GM19468 (cell line): ENCODE data around the gene NTNG1.
"Not testable (repeated sequence)": the region's sequence is repeated elsewhere in the genome, so short reads cannot be mapped to it uniquely, and the experiment has no call there.

Source experiments
- ATAC-seq: cut with Tn5 transposase; IDR thresholded peaks from one replicate; pipeline ENCODE4 v1.9.1; 2021; ENCODE audit warnings: mild to moderate bottlenecking, moderate library complexity, moderate number of reproducible peaks; ENCODE audit not compliant: unreplicated experiment; ENCODE audit errors: extremely low read depth

The NTNG1 gene

DNA sequence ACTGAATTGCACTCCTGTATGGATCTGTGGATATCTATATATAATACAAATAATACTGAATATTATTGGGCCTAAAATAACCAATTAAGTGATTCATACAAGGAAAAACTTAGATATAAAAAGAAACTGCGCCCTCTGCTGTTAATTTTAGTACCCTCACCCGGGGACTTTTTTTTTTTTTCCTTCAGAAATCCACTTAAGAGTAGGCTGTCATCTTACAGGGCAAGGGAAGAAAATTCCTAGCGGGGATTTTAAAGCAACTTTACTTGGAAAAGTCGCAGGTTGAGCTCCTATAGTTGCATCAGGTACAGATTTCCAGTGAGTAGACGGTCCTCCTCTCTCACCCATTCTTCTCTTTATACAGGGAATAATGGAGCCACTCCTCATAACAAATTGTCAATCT, 1.3 kb downstream of the NTNG1 start:
- no peak for ATAC-seq

DNA sequence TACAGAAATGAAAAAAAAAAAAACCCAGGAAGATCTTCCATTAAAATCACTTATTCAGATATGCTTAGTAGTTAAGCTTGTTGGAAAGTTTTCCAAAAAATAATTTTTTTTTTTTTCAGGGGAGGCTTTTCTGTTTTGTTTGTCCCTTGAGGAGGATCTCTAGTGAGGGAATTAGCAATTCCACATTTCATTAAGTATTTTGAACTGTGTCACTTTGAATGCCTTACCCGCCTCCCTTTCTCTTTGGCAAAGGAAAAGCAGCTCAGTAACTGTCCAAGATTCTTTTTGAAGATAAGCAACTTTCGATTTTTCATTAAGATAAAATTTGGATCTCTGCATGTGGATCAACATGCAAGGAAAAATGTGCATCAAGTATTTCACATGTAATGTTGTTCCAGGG, 1.8 kb downstream of the NTNG1 start:
- ATAC-seq = no peak

DNA sequence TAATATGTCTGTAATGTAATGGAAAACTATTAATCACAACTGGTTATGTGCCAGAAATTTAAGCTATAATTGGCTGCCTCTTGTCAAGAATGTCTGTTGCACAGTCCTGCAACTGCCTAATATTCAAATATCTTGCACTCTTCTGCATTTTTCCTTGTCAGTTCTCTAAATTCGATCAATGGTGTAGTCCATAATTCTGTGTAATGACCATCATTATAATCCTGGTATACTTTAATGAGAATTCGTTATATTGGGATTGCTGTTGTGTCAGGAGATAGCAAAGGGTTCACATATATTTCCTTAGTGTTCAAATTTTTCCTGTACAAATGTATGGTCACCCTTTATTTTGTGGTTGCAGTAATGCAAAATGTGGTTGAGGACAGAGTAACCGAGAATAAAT, 4.8 kb downstream of the NTNG1 start:
- ATAC-seq = no peak

DNA sequence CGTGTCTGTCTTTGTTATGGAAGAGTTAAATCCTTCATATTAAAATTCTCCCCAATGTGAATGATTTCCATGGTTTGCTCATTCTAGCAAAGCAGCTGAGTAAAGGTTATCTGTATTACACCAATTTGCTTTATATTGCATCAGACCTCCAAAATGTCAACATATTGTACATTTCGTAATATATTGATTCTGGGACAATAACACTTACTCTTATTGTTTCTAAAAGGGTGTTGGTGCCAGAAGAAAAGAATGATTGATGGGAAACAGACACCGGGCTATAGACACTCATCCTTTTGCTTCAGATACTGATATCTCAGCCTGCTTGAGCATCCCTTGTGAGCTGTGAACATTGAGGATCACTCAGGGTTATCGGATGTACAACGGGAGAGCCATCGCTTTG, 7.0 kb downstream of the NTNG1 start:
- no peak for ATAC-seq

DNA sequence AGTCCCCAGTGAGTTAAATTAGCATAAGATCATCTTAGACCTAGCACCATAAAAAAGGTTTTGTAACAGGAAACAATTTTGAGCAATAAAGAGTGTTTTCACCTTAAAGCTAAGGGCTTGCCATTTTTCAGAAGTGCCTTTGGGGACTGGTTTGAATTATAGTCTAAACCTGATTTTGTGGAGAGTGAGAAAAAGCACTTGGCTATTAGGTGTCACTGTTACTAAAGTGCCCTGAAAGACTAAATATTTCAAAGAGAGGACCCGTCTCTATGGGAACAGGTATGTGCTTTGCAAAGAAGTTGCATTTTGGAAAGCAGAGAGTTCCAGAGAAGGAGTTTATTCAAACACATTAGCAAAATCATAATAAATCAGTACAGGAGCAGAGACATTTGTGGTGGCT, 9.1 kb downstream of the NTNG1 start:
- ATAC-seq = no peak

DNA sequence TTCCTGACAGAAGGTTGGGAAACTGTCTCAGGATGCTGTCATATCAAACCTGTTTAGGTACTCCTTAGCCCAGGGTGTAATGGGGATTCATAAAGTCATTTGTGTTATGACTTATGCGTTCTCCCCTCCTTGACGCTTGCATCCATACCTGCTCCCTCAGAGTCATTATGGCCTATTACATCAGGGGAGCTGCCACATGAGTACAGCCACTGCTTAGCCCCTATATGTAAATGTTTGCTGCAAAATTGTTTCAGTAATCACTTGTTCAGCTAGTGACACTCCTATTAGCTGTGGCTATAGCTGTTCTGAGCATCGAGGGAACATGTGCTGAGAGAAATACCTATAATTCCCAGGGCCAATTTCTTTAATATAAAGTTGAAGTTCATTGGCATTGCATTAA, 10.5 kb downstream of the NTNG1 start:
- ATAC-seq = no peak

DNA sequence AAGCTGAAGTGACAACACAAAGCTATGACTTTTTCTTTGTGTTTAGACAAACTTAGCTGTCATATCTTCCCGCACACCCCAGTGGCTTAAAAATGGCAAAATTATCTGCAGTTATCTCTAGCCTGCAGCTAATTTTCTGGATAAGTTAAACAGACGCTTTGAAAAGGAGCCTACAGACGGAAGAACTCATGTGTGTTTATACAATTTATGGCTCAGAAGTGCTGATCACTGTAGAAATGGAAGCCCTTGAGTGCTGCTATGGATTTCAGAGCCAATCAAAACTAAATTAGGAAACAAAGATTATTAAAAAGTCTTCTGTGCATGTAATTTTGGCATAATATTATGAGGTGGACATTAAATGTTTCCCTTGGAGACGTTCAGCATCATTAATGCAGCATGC, 11.6 kb downstream of the NTNG1 start:
- ATAC-seq = no peak

DNA sequence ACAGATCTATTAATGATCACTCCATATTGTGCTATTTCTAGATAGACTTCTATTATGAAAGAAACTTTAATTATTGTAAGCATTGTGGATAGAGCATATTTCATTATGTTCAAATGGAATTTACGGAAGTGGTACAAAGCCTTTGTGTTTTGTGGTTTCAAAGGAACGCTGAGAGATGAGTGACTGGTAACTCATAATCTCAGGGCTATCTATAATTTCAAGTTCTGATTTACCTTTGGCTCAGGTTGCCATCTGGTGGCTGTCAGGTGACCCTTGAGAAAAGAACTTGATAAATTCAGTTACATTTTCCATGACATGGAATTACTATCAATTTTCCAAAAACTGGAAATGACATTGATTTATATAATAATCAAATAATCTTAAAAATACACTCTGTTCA, 12.2 kb downstream of the NTNG1 start:
- no peak for ATAC-seq

DNA sequence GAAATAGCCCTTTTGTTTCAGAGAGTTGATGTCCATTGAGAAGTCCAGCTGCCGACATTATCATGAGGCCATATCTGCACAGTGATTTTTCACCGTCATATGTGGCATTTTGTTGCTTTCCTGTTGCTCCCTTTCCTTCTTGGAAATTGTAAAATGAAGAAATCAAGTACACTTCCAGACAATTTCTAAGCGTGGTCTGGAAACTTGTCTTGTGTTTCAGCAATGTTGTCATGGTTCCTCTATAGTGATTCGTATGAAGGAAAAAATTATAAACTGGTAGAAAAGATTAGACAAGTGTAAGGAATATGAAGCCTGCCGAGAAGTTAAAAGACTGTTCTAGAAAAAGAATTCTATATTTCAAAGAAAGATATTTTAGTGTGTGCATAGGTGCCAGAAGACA, 17.7 kb downstream of the NTNG1 start:
- no peak for ATAC-seq

DNA sequence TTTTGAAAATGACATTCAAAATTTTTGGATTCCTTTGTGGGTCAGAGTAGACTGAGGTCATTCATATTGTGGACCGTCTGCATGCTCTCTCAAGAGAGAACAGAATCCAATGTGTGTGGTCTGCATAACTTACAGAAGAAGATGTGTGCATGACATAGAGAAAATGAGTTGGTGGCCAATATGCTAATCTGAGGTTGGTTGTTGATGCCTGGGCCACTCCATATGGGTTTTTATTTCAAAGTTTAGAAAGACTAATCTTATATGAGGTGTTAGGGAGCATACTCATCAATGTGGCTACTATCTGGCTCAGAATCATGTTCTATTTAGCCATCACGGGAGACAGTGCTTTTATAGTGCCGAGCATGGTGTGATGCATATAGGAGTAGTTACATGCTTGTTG, 18.2 kb downstream of the NTNG1 start:
- no peak for ATAC-seq

DNA sequence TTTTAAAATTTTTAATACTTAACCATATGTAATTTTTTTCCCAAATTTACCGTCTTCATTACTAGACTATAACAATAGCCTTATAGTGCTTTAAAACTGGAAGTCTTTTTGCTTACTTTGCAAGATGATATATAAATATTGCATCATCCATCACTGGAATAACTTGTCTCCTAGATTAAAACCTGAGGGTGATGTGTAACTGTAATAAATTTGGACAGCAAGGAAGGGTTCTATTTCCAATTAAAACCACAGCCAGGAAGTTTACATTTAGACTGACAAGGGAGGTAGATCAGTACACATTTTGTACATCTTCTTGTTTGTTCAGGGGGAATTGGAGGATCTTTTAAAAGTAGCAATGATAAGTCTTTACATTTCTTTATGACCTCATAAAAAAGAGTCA, 21.9 kb downstream of the NTNG1 start:
- no peak for ATAC-seq

DNA sequence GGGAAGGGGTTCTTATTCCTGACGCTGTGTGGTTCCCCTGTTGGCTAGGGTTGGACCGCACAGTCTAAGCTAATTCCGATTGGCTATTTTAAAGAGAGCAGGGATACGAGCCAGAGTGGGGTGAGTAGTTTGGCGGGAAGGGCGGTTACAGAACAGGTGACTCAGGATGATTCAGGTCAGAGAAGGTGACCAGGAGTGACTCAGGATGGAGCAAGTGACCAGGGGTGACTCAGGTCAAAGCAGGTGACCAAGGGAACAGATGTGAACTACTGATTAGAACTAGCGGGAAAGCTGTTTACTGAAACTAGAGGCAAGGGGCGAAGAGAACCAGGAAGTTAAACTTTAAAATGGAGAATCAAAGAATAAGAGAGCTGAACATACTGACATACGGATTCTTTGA, 24.1 kb downstream of the NTNG1 start:
- not testable (repeated sequence) for ATAC-seq

DNA sequence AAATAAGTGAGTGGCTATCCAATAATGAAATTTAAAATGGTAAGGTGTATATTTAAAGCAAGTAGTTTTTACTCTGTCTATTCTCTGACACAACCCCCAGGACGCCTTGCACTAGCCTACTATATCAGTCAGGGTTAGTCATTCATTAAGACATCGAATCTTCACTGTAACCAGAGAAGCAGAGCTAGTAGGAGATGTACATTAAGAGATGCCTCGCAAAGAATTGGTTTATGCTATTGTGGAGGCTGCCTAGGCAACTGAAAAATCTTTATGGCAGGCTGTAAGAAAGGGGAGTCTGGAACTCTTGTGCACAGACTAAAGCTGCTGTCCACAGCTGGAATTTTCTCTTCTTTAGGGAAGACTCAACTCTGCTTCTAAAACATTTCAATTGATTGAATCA, 28.8 kb downstream of the NTNG1 start:
- no peak for ATAC-seq

DNA sequence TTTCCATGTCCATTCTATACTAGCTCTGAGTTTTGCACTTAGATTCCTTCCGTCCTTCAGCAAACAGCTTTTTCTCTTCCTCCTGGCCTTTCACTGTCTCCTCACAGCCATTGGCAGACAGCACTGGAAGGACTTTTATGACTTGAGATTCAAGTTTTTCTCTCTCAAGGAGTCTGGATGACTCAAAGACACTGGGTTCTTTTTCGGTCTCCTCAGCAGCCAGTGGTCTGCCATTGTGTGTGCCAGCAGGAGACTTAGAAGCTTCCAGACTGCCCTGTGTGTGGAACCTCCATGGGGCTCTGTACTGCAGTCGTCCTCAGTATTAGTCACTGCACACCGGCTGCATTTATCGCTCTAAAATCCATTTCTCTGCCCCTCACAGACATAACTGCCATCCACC, 30.5 kb downstream of the NTNG1 start:
- ATAC-seq = no peak

DNA sequence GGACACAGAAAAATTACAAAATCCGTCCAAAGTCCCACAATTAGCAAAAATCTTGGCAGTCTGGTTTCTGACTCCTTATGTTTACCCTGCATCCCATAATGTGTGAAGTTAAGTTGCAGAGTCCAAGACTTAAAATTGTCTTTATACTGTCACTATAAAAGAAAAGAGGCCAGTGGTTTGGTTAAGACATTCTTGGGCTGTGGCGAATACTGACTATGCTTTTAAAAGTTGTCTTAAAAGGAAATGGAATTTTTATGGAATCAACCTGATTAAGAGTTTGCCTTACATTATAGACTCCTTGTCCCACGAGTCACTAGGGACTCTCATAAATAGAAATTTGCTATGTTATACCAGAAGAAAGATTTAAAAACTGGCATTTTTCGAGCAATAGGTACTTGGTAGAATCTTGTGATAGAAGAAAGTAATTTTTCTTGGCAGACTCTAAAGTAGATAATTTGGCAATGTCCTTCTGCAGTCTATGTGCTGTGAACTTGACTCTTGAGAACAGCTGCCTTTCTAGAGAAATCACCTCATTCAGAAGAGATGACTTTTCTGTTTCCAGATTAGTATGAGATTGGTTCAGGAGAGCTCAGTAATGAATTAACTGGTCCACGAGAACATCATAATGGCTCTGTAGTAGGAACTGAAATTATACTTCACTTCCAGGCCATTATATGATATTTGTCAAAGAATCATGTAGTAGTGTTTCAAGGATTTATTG, 31.8 kb downstream of the NTNG1 start:
- ATAC-seq = no peak

DNA sequence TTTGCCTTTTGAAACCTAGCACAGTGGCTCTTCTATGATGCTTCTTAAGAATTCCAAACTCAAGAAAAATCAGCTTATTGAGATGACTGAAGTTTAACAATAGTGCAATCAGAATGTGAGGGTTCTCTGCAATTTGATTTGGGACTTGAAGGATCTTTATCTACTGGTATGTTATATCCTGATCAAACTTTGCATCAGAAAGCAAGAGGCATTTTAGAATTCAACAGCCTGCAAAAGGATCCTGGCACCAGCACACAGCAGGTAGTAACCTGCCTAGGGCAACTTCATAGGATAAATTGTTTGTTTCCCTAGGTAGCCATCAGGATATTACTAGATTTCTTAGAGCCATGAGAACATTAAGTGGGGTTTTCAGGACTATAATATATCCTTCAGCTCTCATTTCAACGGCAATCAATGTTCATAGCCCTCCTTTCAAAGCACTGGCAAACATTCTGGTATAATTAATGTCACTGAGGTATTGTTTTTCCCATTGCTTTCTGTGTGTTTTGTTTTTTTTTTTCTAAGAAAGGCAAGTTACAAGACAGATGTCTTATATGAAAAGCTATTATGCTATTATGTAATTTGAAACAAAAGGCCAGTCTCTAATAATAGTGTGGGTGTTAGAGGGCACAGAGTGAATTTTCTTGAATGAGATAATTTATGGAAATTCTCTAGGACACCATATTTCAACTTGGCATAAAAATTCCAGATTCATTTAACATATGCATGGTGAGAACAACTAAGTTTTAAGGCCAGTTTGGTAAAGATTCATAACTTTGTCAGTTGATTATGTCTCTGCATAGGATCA, 34.5 kb downstream of the NTNG1 start:
- no peak for ATAC-seq

DNA sequence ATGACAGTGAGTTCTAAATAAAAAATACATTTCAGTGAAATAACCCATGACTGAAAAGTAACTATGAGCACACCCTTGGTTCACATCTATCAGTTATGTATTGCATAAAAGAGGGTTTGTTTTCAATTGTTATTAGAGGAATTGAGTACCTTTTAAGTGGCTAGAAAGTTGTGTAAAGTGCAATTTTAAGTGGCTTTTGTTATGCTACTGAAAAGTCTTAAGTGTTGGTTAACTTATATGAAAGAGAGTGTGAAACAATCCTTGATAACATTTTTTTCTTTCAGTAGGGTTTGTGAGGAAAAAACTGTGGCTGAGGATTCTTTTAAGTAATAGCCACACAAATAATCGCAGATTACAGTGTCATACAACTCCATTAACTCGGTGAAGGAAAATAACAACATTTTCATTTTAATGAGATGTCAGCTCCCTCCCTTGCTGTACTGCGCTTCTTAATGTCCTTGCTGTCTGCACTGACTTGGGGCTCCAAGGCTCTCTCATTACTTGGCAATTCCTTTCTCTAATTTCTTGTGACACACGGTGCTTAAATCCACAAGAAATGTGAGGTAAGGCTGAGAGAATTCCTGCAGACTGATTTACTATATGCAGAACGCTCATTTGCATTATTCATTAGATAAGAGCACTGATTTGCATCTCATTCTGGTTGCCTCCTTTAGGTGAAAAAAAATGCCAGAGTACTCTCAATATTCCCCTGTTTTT, 40.6 kb downstream of the NTNG1 start:
- no peak for ATAC-seq

DNA sequence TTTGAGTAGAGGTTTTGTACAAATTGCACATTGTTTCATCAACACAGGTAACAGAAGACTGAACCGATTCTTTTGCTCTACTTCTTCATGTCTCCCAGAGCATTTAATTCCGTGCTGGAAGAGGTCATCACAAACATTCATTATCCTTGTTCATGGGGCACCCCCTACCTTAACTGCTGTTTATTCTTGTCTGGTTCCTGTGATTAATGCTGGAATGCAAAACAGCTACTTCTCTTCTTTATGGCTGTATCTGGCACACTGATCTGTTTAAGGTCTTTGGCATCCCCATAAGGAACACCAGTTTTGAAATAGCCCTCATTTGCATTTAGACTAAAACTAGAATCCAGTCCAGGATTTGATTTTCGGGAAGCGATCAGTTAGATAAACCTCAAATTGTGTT, 42.2 kb downstream of the NTNG1 start:
- ATAC-seq = no peak

DNA sequence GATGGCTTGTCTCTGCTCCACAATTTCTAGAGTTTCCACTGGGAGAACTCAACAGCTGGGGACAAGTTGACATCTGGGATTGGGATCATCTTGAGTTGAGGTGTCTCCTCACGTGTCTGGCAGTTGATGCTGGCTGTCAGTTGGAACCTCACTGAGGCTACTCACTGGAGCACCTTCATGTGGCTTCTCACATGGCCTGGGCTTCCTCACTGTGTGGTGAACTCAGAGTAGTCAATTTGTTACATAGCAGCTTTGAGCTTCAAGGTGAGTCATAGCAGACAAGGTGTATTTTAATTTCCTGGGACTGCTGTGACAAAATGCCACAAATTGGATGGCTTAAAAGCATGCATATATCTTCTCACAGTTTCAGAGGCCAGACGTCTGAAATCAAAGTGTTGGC, 44.0 kb downstream of the NTNG1 start:
- ATAC-seq = no peak

DNA sequence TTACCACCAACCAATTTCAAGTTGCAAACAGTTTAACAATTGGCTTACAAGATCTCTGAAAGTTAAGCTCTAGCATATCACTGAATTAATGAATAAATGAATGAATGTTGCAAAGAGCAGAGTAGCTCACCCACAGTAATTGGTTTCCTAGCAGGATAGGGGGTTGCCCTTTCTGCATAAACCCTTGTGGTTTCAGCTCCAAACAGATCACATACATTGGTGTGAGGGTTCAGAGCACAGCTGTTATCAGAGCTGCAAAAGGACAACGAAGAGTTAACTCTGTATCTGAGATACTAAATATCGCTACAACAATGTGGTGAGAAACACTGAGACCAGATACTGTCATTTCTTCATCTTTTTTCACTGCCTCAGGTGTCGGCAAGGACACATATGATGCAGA, 46.6 kb downstream of the NTNG1 start:
- ATAC-seq = no peak

DNA sequence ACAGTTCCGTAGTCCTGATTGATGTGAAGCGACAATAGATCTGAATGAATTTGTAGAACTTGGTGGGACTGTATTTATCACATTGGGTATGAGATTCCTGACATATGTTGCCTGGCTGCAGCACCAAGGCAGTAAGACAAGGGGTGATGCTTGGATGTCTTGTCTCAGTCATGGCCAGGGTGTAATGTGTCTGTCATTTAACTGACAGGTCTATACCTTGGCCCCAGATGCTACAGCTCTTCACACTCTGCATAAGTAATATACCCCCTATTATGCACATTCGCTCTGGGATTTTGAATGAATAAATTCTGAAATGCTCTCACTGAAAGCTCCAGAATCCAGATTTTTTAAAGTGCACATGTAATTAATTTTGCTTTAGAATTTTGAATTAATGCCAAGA, 47.3 kb downstream of the NTNG1 start:
- no peak for ATAC-seq
